HepG2 (cell line): ENCODE measurements around the gene NXN. TPM values are rescaled to one million over a fixed set of nuclear protein-coding genes. Genes with fewer than 3 reads are reported as not detected.
A peak's percentile ranks its signal among the peaks of the same experiment; 100 is the strongest.

Experiments used
- CCAR2 ChIP-seq: fragments of 200-400 bp; formaldehyde crosslinking; optimal IDR thresholded peaks from 2 replicates; pipeline ENCODE3; 2018; ENCODE audit warnings: low read depth, mild to moderate bottlenecking, low read length, moderate library complexity
- FOSL2 ChIP-seq: sonication (generic); formaldehyde crosslinking; IDR thresholded peaks from 2 replicates; pipeline ENCODE4 v1.4.0; 2020; ENCODE audit warnings: missing genetic modification reagents
- FOXM1 ChIP-seq: sonication (generic); formaldehyde crosslinking; IDR thresholded peaks from 2 replicates; pipeline ENCODE4 v1.5.0; 2020; ENCODE audit warnings: missing genetic modification reagents
- KDM5A ChIP-seq: fragments of 200-600 bp; sonication (generic); IDR thresholded peaks from 2 replicates; pipeline ENCODE4 v1.7.0; 2018; ENCODE audit warnings: antibody characterized with exemption, mild to moderate bottlenecking, low read length, borderline replicate concordance
- NFRKB ChIP-seq: fragments of 450-650 bp; IDR thresholded peaks from 2 replicates; pipeline ENCODE4 v1.6.1; 2017
- PCBP1 ChIP-seq: fragments of 200-400 bp; formaldehyde crosslinking; IDR thresholded peaks from 2 replicates; pipeline ENCODE4 v1.6.1; 2017; ENCODE audit warnings: mild to moderate bottlenecking, low read depth, low read length, borderline replicate concordance
- ZFP36L1 ChIP-seq: sonication (generic); formaldehyde crosslinking; IDR thresholded peaks from 2 replicates; pipeline ENCODE4 v1.8.0; 2022; ENCODE audit warnings: mild to moderate bottlenecking, missing genetic modification reagents, moderate library complexity
- ZNF207 ChIP-seq: fragments of 450-650 bp; IDR thresholded peaks from 2 replicates; pipeline ENCODE4 v1.6.1; 2016; ENCODE audit warnings: antibody characterized with exemption, borderline replicate concordance
- ZNF468 ChIP-seq: sonication (generic); formaldehyde crosslinking; IDR thresholded peaks from 2 replicates; pipeline ENCODE4 v1.8.0; 2022; ENCODE audit warnings: mild to moderate bottlenecking, moderate library complexity, missing genetic modification reagents
- ZSCAN31 ChIP-seq: sonication (generic); formaldehyde crosslinking; IDR thresholded peaks from 2 replicates; pipeline ENCODE4 v1.5.0; 2020; ENCODE audit warnings: low read depth, mild to moderate bottlenecking, missing genetic modification reagents
- polyA plus RNA-seq, 8 experiments: library from polyadenylated mRNA; depleted of rRNA in 3 of 8; stranded (reverse) in 7 of 8; unstranded in 1 of 8; fragments of >200 nt; fragmentation: Illumina TruSeq in 4 of 8; extraction: Trizol in 4 of 8; gene quantifications; 2 replicates each; pipeline versions ENCODE4 v1.2.1 to v1.2.3, GENCODE V29; 2011 to 2016; ENCODE audit warnings: low read depth in 4 of 8, missing spikeins in 1 of 8, mixed read lengths in 1 of 8; ENCODE audit not compliant: insufficient read depth in 1 of 8
- total RNA-seq, 5 experiments: library from RNA; depleted of rRNA; stranded (reverse); fragments of >200 nt; fragmentation: Illumina TruSeq; extraction: Trizol; gene quantifications; 2 replicates each; pipeline ENCODE4 v1.2.3, GENCODE V29; 2016; ENCODE audit warnings: low read depth in 1 of 5
- TF ChIP-seq, protein P1 (sequence below): sonication (generic); formaldehyde crosslinking; IDR thresholded peaks from 2 replicates; pipeline ENCODE4 v1.4.0; 2020; ENCODE audit warnings: missing genetic modification reagents, mild to moderate bottlenecking, borderline replicate concordance
- TF ChIP-seq, protein P2 (sequence below): sonication (generic); formaldehyde crosslinking; IDR thresholded peaks from 2 replicates; pipeline ENCODE4 v1.4.0; 2020; ENCODE audit warnings: missing genetic modification reagents

Gene NXN
- total and polyA plus RNA-seq, 2 of the 13 experiments (the other 11 are each of a cell fraction or from before 2014, with no cell fraction given) = 22.2 to 24.3 TPM

DNA sequence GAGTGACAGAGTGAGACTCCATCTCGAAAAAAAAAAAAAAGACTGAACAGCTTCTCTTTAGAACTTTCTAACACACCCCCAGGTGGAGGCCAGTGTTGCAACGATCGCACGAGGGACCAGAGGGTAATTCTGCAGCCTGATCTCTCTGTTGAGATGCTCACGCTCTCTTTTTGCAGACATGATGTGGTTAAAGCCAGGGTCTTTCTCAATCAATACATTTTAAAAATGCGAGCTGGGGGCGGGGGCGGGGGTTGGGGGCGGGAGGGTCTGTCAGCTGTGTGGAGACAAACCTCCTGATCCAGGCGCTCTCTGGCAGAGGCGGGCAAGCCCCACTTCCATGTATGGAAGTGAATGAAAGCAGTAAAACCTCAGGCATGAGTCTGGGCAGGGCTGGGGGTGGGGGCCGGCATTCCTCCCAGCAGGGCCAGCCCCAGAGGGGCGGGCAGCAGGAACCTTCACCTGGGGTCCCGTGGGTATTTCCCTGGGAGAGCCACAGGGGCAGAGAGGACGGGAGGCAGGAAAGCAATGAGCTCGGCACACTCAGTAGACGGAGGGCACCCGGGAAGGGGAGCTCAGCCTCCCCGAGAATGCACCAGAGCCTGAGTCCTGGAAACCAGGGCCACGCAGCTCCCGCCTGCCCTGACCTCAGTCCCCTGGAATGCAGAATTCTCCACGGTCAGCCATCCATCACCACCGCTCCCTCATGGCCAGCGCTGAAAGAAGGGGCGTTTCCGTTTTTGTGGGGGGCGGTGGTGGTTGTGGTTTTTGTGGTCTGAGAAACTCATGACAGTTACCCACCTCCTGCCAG, 28.0 kb downstream of the NXN start (continued):
- no peak for TF ChIP-seq PCBP1
- TF ChIP-seq CCAR2 = no peak
- TF ChIP-seq ZNF207 = no peak
- TF ChIP-seq, protein P1, sequence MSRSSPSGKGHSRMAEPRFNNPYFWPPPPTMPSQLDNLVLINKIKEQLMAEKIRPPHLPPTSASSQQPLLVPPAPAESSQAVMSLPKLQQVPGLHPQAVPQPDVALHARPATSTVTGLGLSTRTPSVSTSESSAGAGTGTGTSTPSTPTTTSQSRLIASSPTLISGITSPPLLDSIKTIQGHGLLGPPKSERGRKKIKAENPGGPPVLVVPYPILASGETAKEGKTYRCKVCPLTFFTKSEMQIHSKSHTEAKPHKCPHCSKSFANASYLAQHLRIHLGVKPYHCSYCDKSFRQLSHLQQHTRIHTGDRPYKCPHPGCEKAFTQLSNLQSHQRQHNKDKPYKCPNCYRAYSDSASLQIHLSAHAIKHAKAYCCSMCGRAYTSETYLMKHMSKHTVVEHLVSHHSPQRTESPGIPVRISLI (CRISPR knock-in tag) = peak; percentile 38; the same call in 1 of the 2 replicates
- TF ChIP-seq, protein P2, sequence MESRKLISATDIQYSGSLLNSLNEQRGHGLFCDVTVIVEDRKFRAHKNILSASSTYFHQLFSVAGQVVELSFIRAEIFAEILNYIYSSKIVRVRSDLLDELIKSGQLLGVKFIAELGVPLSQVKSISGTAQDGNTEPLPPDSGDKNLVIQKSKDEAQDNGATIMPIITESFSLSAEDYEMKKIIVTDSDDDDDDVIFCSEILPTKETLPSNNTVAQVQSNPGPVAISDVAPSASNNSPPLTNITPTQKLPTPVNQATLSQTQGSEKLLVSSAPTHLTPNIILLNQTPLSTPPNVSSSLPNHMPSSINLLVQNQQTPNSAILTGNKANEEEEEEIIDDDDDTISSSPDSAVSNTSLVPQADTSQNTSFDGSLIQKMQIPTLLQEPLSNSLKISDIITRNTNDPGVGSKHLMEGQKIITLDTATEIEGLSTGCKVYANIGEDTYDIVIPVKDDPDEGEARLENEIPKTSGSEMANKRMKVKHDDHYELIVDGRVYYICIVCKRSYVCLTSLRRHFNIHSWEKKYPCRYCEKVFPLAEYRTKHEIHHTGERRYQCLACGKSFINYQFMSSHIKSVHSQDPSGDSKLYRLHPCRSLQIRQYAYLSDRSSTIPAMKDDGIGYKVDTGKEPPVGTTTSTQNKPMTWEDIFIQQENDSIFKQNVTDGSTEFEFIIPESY (CRISPR knock-in tag) = peak; percentile 57; the same call in 1 of the 2 replicates
- TF ChIP-seq NFRKB = no peak
- peak; percentile 20; the same call in 1 of the 2 replicates for TF ChIP-seq FOSL2 (CRISPR knock-in tag)
- no peak for TF ChIP-seq FOXM1
- no peak for TF ChIP-seq ZSCAN31
- TF ChIP-seq KDM5A = no peak
- no peak for TF ChIP-seq ZFP36L1 (CRISPR knock-in tag)
- no peak for TF ChIP-seq ZNF468 (CRISPR knock-in tag)
